ENCODE measurements around the gene ZCCHC4.

GRCh38 chr4:25401066-25401465, 88.5 kb downstream of the ZCCHC4 start:
- TF ChIP-seq CTCF (optimal IDR thresholded peaks at IDR 0.05 in 1 of 3, IDR thresholded peaks at IDR 0.05 in 1 of 3, conservative IDR thresholded peaks at IDR 0.05 in 1 of 3; ENCODE audit: extremely low read depth in 1 of 3, insufficient read depth in 2 of 3, low read length in 3 of 3), result no peak
- TF ChIP-seq EZH2 (IDR thresholded peaks at IDR 0.05; ENCODE audit: low read length), result no peak

All from keratinocyte (primary cell).